GM21786 (cell line): ENCODE results near the gene MYO19.

Experiments used
- ATAC-seq: cut with Tn5 transposase; IDR thresholded peaks from one replicate; pipeline ENCODE4 v1.9.1; 2021; ENCODE audit not compliant: unreplicated experiment

Gene MYO19, protein sequence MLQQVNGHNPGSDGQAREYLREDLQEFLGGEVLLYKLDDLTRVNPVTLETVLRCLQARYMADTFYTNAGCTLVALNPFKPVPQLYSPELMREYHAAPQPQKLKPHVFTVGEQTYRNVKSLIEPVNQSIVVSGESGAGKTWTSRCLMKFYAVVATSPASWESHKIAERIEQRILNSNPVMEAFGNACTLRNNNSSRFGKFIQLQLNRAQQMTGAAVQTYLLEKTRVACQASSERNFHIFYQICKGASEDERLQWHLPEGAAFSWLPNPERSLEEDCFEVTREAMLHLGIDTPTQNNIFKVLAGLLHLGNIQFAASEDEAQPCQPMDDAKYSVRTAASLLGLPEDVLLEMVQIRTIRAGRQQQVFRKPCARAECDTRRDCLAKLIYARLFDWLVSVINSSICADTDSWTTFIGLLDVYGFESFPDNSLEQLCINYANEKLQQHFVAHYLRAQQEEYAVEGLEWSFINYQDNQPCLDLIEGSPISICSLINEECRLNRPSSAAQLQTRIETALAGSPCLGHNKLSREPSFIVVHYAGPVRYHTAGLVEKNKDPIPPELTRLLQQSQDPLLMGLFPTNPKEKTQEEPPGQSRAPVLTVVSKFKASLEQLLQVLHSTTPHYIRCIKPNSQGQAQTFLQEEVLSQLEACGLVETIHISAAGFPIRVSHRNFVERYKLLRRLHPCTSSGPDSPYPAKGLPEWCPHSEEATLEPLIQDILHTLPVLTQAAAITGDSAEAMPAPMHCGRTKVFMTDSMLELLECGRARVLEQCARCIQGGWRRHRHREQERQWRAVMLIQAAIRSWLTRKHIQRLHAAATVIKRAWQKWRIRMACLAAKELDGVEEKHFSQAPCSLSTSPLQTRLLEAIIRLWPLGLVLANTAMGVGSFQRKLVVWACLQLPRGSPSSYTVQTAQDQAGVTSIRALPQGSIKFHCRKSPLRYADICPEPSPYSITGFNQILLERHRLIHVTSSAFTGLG

DNA sequence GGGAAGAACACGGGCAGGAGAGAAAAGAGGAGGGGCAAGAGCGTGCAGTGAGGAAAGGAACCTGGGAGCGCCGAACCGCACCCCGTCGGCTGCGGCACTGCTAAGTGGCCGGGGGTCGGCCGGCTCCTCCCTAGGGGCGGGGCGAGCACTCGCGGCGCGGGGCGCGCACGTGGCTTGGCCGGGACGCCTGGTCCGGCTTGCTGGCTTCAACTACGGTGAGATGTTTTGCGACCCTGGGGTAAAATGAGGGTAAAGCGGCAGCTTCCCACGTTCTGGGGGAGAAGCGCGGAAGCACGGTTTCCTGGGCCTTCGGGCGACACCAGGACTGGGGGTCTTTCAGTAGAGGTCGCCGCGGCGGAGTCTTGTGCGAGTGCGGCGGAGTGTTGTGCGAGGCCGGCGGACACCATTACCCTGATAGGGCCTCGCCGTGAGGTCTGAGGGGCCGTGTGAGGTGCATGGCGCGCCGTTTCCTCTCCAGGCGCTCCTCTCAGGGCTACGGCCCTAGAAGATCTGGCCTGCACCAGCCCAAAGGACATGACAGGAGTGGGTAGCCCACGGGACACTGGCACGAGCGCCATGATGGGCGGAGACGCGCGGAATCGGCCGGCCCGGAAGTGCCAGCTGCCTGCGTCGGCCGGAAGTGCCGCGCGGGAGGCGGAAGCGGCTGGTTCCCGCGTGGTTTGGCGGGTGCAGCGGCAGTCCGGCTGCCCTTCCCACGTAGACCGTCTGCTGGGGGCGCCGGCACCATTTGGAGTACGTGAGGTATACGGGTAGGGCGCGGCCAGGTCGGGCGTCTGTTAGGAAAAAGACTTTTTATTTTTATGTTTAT, at the start of gene MYO19, which contains the start of gene PIGW:
MYO19 (minus strand) TSS at position 29 of the 829 bp plus-strand sequence. CDS start 2,330 bp downstream, outside the sequence.
PIGW (plus strand) TSS at position 148 of the 829 bp plus-strand sequence. CDS start 2,115 bp downstream, outside the sequence.
- ATAC-seq, result peak; percentile 70

DNA sequence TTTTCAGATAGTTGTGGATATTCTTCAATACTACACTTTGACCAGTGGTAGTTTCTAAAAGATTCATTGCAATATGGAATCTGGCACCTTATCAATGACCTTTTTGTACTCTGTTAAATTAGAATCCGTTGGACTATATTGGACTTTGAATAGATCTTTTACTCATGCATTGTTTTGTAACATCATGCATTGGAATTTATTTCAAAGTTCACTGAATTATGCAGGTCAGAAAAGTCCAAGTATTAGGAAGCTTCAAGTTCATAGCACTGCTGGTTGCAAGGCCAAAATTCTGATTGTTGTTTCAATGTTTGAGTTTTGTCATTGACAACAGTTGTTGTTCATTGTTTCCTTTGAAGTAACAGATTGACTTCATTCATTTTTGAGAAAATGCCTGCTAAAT, 49.1 kb upstream of the MYO19 start:
- no peak for ATAC-seq

DNA sequence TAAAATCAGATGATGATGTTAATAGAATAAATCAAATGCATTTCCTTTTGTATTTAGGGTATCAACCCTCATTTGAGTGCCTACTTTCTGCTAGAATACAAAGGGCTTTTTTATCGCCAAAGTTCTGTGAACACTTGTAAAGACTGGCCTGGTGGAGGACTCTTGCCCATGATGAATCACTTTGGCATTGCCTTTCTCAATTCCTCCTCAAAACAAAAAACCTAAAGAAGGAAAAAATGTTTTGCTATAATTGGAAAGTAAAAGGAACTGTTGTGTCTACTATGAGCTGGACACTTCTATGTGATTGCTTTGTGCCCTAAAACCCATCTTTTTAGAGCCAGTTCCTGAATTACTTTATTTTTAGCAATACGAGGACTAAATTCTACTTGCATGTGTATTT, 44.0 kb upstream of the MYO19 start:
- ATAC-seq, result no peak

DNA sequence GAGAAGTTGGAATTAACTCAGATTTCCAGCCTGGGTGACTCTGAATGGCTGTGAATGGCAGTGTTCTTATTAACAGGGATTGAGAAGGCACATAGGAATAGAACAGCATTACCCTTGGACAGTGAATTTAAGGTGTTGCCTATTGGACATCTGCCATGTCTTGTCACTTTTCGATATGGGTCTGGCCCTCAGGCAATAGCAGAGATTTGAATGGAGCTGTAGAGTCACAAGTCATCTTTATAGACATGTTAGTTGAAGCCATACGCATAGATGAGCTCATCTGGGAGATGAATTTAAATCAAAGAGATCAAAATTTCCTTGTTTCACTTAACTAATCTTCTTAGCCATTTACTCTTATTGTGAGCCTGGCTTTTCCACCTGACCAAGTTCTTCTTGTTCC, 42.1 kb upstream of the MYO19 start:
- no peak for ATAC-seq

DNA sequence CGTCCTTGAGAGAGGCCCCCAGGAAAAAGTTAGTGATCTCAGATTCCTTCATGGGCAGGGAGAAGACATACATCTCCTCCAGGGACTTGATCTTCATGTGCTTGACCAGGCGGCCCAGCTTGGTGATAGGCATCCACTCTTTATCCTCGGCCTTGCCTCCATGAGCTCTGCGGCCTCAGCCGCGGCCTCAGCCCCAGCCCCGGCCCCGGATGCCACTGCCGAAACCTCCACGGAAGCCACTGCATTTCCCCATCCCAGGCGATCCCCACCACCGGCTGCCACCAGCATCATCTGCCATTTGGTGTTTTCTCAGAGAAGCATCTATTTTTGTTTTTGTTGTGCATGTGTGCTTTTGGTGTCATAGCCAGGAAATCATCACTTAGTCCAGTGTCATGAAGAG, 40.4 kb upstream of the MYO19 start:
- ATAC-seq, result no peak

DNA sequence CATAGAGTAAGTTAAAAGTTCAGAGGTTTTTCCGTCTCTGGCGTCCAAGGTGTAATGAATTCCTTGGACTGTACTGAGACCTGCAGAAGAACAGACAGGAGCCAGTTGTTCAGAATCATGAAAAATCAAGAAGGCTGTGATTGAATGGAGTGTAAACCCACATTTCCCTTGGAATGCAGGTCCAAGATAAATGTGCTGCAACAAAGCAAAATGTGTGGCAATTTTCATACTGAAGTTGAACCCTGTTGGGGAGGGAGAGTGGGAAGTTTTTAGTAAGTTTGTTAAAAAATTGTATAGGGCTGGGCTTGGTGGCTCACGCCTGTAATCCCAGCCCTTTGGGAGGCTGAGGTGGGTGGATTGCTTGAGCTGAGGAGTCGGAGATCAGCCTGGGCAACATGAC, 31.4 kb upstream of the MYO19 start:
- no peak for ATAC-seq

DNA sequence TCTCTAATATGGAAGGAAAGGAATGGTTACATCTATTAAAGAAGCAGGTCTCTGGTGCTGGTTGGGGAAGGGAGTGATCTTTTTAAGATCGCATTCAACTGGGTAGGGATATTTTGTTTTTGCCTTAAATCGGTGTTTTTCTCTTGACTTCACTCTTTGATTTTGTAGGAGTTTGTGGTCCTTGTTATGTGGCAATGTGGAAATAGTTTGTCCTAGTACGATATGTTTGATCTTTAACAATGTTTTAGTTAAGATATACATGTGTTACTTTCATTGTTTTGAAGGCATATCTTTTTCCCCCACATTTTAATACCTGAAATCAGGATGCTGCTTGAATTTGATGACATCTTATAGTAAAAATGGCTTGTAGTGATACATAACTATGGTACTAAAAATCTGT, 18.8 kb upstream of the MYO19 start:
- no peak for ATAC-seq

DNA sequence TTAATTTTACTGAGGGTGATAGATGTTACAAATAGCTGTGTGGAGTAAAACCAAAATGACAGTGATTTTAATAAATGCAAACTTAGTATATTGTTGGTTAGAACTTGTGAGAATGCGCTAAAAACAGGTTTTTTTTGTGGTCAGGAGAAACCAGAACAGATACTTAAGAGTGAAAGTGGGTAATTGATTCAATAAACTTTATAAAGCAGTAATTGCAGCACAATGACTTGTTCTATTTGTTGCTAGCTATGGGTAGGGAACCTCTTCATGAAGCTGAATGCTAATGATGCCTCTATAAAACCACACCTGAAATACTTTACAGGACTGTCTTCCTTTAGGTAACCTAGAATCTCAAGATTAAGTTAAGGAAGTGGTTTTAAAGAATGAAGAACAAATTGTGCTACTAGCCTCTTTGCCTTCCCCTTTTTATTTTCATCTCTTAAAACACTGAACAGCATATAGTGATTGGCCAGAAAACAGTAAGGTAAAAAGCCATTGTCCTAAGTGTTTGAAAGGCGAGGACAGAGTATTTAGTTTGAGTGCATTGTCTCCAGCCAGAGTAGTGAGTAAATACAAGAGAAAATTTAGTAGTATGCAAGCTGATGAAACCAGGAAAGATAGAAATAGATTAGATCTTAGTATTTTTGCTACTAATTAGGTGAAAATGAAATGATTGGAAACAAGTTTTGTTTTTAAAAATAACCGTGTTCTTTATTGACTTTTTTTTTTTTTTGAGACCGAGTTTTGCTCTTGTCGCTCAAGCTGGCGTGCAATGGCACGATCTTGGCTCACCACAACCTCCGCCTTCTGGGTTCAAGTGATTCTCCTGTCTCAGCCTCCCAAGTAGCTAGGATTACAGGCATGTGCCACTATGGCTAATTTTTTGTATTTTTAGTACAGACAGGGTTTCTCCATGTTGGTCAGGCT, 16.1 kb upstream of the MYO19 start:
- no peak for ATAC-seq

DNA sequence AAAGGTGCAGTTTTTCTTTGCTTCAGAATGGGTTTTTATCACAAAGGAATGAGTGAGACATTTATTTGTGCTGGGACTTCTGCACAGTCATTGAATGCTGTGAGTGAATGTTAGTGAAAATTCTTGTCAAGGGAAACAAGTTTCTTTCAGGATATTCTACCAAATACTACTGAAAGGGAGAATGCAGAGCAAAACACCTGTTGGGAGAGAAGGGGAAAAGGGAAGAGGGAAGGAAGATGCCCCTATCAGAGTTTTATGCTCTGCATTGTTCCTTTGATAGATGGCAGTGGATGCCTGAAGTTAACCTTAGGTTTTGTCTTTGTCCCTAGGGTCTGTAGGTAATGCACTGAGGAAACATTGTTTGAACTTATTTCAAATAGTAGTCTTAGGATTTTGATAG, 13.1 kb upstream of the MYO19 start:
- ATAC-seq, result no peak

DNA sequence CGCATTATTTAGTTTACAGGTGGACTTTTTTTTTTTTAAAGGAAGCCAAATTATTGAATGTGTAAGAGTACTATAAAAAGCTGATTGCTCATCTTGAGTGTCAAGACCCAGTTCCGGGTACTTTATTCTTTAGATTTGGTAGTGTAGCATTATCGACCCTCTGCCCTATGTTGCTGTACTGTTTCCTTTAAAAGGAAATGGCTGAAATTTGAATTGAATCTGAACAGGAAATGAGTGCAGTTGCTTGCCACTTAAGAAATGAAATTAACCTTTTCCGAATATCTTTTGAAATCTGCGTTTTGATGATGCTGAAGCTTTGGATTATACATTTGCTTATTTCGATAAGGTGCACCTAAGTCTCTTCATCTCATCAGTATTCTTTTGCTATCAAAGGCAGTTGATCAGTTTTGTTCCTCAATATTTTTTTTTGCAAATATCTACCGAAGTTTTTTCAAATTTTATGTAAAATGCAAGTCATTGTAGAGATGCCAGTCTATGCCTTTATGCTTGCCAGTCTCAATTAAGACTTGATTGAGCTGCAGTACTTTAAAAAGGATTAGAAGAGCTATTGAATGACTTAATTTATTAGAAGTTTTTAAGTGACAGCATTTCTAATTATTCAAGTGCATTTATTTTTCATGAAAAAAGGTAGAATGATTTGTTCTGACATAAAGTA, 11.9 kb upstream of the MYO19 start:
- ATAC-seq, result no peak

DNA sequence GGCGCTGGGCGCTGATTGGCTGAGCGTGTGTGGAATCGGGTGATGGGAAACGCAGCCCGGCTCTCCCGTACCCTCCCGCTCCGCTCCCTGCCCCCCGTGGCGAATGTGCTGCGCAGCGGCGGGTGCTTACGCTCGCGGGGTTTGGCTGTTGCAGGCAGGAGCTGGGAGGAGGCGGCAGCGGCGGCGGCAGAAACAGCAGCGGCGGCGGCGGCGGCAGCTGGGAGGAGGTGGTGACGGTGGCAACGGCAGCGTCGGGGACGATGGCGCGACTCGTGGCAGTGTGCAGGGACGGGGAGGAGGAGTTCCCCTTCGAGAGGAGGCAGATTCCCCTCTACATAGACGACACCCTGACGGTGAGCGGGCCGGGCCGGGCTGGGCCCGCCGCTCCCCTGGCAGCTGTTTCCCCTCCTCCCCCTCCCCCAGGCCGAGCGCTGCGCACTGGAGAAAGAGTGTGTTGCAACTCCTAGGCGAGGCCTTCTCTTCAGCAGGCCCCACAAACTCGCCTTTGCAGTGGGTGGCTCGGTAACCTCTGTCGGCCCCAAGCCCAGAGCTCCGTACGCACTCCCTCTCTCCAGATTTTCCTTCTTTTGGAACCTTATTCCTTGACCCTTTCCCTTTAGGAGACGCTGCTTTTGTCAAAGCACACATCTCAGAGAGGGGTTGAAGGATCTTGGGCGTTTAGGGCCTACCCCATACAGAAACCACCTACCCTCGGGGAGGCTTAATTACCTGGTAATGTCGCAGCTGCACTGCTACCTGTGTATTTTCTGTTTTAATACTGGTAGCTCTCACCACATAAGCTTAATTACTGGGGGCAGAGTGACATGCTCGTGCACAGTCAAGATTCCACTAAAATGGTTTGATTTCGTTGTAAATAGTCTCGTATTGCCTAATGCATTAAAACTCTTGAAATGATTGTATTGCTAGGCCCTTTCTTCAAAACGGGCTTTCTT, 11.1 kb upstream of the MYO19 start:
- ATAC-seq, result peak; percentile 63

DNA sequence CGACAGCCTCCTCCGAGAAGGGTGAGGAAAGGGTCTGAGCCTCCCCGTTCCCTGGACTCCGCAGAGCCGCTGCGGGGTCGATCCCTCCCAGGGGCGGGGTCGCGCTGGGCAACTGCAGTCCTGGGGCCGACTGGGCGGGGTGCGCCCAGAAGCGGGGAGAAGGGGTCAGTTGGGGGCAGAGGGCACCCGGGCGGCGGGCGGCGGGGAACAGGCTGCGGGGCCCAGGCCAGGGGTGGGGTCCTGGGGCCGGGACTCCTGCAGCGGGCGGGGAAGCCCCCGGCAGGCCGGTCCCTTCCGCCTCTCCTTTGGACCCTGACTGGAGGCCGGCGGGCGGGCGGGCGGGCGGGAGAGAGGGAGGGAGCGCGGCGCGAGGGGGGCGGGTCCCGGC, 10.4 kb upstream of the MYO19 start:
- ATAC-seq, result peak; percentile 33

DNA sequence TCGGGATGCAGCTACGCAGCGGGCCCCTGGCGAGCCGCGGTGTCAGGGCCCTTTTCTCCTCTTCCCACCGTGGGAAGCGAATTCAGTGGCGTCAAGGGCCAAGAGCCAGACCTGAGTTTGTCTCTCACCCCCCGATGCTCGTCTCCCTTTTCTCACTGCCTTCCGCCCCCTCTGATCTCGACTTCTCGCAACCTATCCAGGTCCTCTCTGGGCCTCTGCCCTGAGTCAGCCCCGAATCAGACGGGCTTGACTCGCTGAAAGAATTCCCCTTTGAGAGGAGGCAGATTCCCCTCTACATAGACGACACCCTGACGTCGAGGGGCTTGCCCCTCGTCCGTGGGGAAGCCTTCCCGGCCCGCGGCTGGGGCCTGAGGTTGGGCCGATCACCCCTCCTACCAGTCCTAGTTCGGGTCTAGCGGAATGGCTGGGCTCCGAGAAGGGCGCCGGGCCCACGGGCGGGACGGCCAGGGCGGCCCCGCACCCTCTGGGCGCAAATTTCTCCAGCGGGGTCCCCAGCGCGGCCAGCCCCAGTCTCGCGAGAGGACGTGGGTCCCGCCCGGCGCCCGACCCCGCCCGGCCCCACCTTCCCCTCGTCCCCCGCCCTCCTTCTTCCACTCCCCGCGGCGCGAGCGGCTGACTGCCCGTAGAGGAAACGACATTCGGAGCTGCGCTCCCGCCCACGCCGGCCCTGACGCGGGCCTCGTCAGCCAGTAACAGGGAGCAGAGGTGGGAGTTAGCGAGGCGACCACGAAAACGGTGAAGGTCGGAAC, 9.8 kb upstream of the MYO19 start, which contains the start of gene GGNBP2:
GGNBP2 (plus strand) TSS at position 613 of the 770 bp plus-strand sequence. CDS start 806 bp downstream, outside the sequence.
- ATAC-seq, result peak; percentile 45

DNA sequence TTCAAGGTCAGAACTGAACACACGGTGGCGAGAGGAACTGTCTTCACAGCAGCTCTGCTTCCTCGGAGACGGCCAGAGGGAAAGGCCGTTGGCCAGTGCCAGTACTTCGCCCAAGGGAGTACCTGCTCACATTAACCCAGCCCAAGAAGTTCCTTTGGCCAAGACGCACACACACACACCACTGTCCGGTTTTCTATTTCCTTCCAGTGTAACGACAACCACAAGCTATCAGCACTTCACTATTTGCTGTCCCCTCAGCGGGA, 9.3 kb upstream of the MYO19 start:
- peak; percentile 4 for ATAC-seq

DNA sequence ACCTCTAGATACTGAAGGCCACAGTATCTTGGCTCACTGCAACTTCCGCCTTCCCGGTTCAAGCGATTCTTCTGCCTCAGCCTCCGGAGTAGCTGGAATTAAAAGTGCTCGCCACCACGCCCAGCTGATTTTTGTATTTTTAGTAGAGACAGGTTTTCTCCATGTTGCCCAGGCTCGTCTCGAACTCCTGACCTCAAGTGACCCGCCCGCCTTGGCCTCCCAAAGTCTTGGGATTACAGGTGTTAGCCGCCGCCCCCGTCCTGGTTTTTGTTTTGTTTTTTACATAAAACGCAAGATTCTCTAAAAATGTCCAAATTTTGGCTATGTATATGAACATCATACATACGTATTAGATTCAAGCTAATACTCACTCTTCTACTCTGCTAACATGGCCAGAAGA, 8.1 kb upstream of the MYO19 start:
- no peak for ATAC-seq

DNA sequence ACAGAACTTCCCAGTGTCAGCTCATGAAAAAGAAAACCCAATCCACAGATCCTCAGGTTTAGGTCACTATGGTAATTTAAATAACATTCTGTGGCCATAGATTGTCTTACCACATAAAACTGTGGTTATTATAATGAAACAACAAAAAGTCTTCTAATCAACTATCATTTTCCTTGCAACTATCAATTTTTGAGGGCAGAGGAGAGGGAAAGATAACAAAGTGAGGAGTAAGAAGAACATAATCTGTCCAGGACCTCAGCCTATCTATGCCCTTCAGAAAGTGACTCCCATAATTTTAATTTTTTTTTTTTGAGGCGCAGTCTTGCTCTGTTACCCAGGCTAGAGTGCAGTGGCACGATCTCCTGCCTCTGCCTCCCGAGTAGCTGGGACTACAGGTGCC, 6.0 kb upstream of the MYO19 start:
- no peak for ATAC-seq

DNA sequence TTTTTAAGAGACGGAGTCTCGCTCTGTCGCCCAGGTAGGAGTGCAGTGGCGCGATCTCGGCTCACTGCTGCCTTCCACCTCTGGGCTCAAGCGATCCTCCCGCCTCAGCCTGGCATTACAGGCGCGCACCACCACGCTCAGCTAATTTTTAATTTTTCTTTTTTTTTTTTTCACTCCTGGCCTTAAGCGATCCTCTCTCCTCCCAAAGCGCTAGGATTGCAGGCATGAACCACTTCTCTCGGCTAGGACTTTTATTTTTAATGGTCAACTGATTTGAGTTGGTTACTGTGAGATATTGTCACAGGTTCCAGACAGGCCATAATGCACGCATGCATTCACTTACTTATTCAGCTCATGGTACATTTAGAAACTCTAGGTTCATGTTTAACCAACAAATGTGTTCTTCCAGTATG, 1.0 kb upstream of the MYO19 start:
- no peak for ATAC-seq
